HEK293 (cell line): ENCODE measurements around the gene CTIF.

Source experiments
- BCL11A ChIP-seq: fragments of 450-650 bp; formaldehyde crosslinking; IDR thresholded peaks from 2 replicates; pipeline ENCODE4 v1.5.1; 2016; ENCODE audit warnings: low read depth, missing biosample characterization, missing genetic modification characterization
- CTCF ChIP-seq: fragments of 450-650 bp; formaldehyde crosslinking; IDR thresholded peaks from 2 replicates; pipeline ENCODE4 v1.5.1; 2016; ENCODE audit warnings: missing biosample characterization, missing genetic modification characterization
- GLI4 ChIP-seq: fragments of 450-650 bp; formaldehyde crosslinking; IDR thresholded peaks from 2 replicates; pipeline ENCODE4 v1.5.1; 2016; ENCODE audit warnings: missing biosample characterization, missing genetic modification characterization
- HOXA7 ChIP-seq: sonication (generic); formaldehyde crosslinking; IDR thresholded peaks from 2 replicates; pipeline ENCODE4 v1.8.1; 2022; ENCODE audit warnings: missing genetic modification reagents, borderline replicate concordance
- MYNN ChIP-seq: fragments of 450-650 bp; formaldehyde crosslinking; IDR thresholded peaks from 2 replicates; pipeline ENCODE4 v1.5.1; 2016; ENCODE audit warnings: missing biosample characterization, missing genetic modification characterization, borderline replicate concordance
- ZNF146 ChIP-seq: fragments of 450-650 bp; formaldehyde crosslinking; IDR thresholded peaks from 2 replicates; pipeline ENCODE4 v1.5.1; 2016; ENCODE audit warnings: missing biosample characterization, missing genetic modification characterization
- ZNF174 ChIP-seq: fragments of 450-650 bp; formaldehyde crosslinking; IDR thresholded peaks from 2 replicates; pipeline ENCODE4 v1.5.0; 2017; ENCODE audit warnings: missing biosample characterization, mild to moderate bottlenecking, missing genetic modification characterization
- ZNF274 ChIP-seq, 2 experiments: fragments of 200-500 bp in 1 of 2; fragments of 450-650 bp in 1 of 2; sonication (Bioruptor generic) in 1 of 2; formaldehyde crosslinking in 1 of 2; IDR thresholded peaks; 2 replicates each; pipeline versions ENCODE4 v1.5.1 to v1.6.1; 2014 to 2016; ENCODE audit warnings: borderline replicate concordance in 1 of 2, inconsistent platforms in 1 of 2, low read length in 1 of 2, missing biosample characterization in 1 of 2, missing genetic modification characterization in 1 of 2
- ZNF518A ChIP-seq: fragments of 450-650 bp; formaldehyde crosslinking; conservative IDR thresholded peaks from 2 replicates; pipeline ENCODE4 v1.5.1; 2016; ENCODE audit warnings: low read depth, missing biosample characterization, missing genetic modification characterization
- ZNF707 ChIP-seq: fragments of 450-650 bp; formaldehyde crosslinking; IDR thresholded peaks from 2 replicates; pipeline ENCODE4 v1.5.1; 2016; ENCODE audit warnings: missing biosample characterization, missing genetic modification characterization
- ZNF777 ChIP-seq: fragments of 450-650 bp; formaldehyde crosslinking; IDR thresholded peaks from 2 replicates; pipeline ENCODE4 v1.5.1; 2017; ENCODE audit warnings: missing biosample characterization, missing genetic modification characterization, borderline replicate concordance
- TF ChIP-seq, protein P1 (sequence below): fragments of 450-650 bp; formaldehyde crosslinking; IDR thresholded peaks from 2 replicates; pipeline ENCODE4 v1.5.1; 2016; ENCODE audit warnings: missing biosample characterization, missing genetic modification characterization

GRCh38 chr18:48862132-48862531, 323.3 kb downstream of the CTIF start:
- no peak for TF ChIP-seq CTCF
- TF ChIP-seq ZNF707 (tag by site-specific recombination): no peak
- TF ChIP-seq ZNF777: no peak
- no peak for TF ChIP-seq ZNF146
- no peak for TF ChIP-seq BCL11A (tag by site-specific recombination)
- no peak for TF ChIP-seq ZNF274 (IDR thresholded peaks at IDR 0.05; ENCODE audit: low read length)
- no peak for TF ChIP-seq ZNF274 (tag by site-specific recombination; IDR thresholded peaks at IDR 0.05; ENCODE audit: borderline replicate concordance)
- no peak for TF ChIP-seq ZNF174 (tag by site-specific recombination)
- no peak for TF ChIP-seq GLI4 (tag by site-specific recombination)
- no peak for TF ChIP-seq ZNF518A
- TF ChIP-seq MYNN (tag by site-specific recombination): no peak
- no peak for TF ChIP-seq HOXA7
- TF ChIP-seq, protein P1, sequence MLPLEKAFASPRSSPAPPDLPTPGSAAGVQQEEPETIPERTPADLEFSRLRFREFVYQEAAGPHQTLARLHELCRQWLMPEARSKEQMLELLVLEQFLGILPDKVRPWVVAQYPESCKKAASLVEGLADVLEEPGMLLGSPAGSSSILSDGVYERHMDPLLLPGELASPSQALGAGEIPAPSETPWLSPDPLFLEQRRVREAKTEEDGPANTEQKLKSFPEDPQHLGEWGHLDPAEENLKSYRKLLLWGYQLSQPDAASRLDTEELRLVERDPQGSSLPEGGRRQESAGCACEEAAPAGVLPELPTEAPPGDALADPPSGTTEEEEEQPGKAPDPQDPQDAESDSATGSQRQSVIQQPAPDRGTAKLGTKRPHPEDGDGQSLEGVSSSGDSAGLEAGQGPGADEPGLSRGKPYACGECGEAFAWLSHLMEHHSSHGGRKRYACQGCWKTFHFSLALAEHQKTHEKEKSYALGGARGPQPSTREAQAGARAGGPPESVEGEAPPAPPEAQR (tag by site-specific recombination): no peak
